Measurements from ENCODE around the gene BPIFB1. TPM values are rescaled to one million over a fixed set of nuclear protein-coding genes. Genes with fewer than 3 reads are reported as not detected.

BPIFB1 gene
- total RNA-seq, 3 donors from 2014 or later = not detected

DNA sequence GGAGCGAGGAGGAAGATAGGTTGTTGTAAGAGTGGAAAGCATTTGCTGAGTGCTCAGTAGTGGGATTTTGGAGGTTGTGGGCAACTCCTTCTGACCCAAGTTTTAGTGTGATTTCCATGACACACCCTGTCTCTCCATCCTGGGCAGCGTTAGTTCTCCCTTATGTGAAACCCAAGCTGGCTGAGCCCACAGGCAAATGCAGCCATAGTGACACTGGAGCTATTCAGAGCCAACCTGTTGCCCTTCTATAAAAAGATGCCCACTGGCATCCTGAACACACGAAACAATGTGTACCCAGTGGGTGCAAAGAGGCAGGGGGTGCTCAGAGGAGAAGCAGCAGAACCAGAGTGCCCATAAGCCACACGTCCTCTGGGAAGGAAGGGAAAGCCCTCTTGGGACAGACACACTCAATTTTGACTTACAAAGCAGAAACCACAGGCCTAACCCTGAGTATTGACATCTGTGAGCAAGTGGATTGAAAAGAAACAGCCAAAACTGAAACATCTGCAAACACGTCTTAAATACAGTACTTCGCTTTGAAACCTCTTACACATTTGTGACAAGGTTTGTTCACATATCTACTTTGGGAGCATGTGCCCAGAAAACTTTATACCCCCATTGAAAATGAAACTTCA lies 54.6 kb downstream of the BPIFB1 start:
- H3K27me3 Mint-ChIP-seq (ENCODE audit: low read depth) = peaks cover 2% of the 10 kb centered on the region

DNA sequence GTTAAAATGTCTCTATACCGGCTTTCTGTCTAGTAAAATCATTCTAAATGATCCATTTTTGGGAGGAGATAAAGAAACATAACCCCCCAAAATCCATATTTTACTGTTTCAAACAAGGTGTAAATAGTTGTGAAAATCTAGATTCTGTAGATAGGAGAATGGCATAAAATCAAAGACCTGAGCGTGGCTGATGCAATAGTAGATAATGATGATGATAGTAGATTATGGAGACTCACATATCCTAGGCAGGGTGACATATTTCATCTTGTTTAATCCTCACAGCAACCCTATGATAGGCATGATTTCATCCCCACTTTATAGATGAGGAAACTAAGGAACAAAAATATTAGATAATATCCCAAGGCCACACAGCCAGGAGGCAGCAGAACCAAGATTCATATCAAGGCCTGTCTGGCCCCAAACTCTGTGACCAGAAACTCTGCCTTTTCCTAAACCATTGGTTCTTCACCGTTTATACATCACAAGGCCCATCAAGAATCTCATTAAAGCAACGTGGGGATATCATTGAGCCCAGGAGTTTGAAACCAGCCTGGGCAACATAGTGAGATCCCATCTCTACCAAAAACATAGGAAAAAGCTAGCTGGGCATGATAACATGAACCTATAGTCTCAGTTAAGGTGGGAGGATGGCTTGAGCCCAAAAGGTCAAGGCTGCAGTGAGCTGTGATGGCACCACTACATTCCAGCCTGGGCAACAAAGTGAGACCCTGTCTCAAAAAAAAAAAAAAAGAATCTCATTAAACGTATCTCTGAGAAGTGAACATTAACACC lies 55.6 kb downstream of the BPIFB1 start:
- Mint-ChIP-seq H3K4me1 (ENCODE audit: low read depth) (no peaks in the 10 kb centered on the region), H3K9me3 (no peaks in the 10 kb centered on the region), H3K27me3 (ENCODE audit: low read depth) (no peaks in the 10 kb centered on the region), H3K4me3 (no peak overlapping the region), H3K36me3 (ENCODE audit: insufficient read depth) (no peaks in the 10 kb centered on the region)
- ATAC-seq (no peak), DNase-seq (no peak)

More for the DNA sequence above, 54.6 kb downstream of the BPIFB1 start:
- H3K4me3 Mint-ChIP-seq = no peak overlapping the region
- no peaks in the 10 kb centered on the region for H3K4me1 Mint-ChIP-seq (ENCODE audit: low read depth)
- ATAC-seq (no peak), DNase-seq (no peak)
- H3K9me3 Mint-ChIP-seq = no peaks in the 10 kb centered on the region
- H3K36me3 Mint-ChIP-seq (ENCODE audit: insufficient read depth) = no peaks in the 10 kb centered on the region

DNA sequence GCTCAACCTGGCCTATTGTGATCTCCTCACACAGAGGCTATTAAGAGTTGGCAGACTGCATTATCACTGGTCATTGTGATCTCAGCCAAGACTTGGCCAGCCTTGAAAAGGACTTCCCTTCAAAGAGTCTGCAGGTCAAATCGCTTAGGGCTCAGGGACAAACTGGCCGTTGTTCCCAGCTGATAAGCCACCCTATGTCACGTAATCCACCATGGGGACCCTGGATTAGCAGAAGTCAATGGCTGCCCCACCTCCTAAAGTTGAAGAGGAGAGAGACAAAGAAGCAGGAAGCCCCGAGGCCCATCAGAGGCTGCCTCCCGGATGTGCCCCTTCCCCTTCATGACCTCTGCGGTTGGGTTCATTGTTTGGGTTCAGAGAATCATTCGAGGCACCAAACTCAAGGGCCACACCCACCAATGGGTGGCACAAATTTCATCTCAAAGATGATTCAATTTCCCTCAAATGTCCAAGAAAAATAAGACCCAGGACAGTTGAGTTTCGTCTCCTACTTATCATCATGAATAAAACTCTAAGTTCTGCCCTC lies 56.6 kb downstream of the BPIFB1 start:
- DNase-seq = no peak
- H3K36me3 Mint-ChIP-seq (ENCODE audit: insufficient read depth) = no peaks in the 10 kb centered on the region
- H3K27me3 Mint-ChIP-seq (ENCODE audit: low read depth) = no peaks in the 10 kb centered on the region
- ATAC-seq = no peak
- H3K4me1 Mint-ChIP-seq (ENCODE audit: low read depth) = no peaks in the 10 kb centered on the region
- H3K4me3 Mint-ChIP-seq = no peak overlapping the region
- no peaks in the 10 kb centered on the region for H3K9me3 Mint-ChIP-seq

DNA sequence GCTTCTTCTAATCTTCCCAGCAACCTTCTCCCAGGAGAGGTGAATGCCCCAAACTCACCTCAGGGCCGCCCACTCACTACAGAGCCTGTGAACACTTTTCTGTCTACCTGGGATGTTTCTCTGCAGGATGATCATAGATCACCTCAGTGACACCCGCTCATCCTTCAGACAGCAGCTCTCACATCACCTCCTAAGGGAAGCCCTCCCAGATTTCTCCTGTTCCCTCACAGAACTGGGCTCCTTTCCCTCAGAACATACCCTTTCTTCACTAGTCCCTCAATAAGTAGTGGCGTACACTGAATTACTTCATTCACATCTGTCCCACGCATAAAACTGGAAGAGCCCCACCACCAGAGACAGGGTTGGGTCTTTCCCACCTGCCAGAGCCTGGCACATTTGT lies 60.5 kb downstream of the BPIFB1 start:
- peaks cover 2% of the 10 kb centered on the region for H3K4me1 Mint-ChIP-seq (ENCODE audit: low read depth)
- DNase-seq (no peak), ATAC-seq (no peak)
- H3K27me3 Mint-ChIP-seq (ENCODE audit: low read depth) = no peaks in the 10 kb centered on the region
- no peaks in the 10 kb centered on the region for H3K36me3 Mint-ChIP-seq (ENCODE audit: insufficient read depth)
- no peaks in the 10 kb centered on the region for H3K9me3 Mint-ChIP-seq
- H3K4me3 Mint-ChIP-seq = no peak overlapping the region

DNA sequence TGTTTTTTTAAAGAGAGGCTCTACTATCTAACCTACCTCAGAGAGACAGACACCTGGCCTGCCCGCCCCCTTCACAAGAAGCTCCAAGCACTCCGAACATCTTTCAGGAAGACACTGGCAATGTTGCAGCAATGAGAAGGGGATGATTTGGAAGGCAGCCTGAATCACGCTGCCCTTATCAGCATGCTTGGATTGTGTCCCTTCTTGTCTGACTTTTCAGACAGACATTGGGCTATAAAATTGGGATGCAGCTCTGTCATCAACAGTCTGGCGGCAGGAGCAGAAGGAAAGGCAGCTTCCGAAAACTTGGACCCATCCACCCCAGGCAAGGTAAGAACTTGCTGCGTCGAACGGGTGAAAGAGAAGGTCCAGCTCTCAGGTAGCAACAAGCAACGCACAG lies 62.3 kb downstream of the BPIFB1 start:
- no peaks in the 10 kb centered on the region for H3K9me3 Mint-ChIP-seq
- peaks cover 6% of the 10 kb centered on the region for H3K4me1 Mint-ChIP-seq (ENCODE audit: low read depth)
- no peaks in the 10 kb centered on the region for H3K27me3 Mint-ChIP-seq (ENCODE audit: low read depth)
- H3K36me3 Mint-ChIP-seq (ENCODE audit: insufficient read depth) = peaks cover 6% of the 10 kb centered on the region
- ATAC-seq (no peak), DNase-seq (no peak)
- no peak overlapping the region for H3K4me3 Mint-ChIP-seq

DNA sequence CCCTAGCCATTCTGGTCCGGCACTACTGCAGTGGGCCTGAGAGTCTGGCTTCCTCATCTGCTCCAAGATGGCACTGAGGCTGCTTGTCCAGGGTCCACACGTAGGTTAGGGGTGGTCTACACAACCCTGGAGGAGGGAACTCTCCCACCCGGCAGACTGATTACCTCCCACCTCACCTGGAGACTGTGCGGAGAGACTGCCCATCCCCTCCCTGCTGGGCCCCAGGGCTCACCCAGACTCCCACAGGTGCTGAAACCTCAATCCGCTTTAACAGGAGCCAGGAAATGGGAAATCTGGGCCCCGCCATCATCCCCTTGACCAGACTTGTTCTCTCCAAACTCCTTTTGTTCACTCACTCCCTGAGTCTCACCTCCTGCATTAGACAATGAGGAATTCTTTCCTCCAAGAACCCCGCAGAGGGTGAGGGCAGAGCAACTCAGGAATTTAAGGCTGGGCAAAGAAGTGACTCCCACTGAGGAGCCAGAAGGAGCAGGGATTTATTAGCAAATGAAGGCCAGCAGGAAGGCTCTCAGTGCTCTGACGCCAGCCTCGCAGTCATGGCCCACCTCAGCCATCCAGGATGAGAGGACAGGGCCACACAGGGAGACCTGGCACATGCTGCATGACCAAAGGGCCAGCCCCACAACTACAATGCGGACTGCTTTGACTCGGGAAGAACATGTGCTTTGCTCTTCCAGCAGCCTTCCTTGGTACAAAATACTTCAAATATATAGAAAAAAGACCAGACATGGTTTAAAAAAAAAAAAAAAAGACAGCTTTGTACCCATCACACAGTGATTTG lies 65.3 kb downstream of the BPIFB1 start:
- Mint-ChIP-seq H3K4me1 (ENCODE audit: low read depth) (peaks cover 8% of the 10 kb centered on the region), H3K9me3 (no peaks in the 10 kb centered on the region), H3K27me3 (ENCODE audit: low read depth) (no peaks in the 10 kb centered on the region), H3K4me3 (no peak overlapping the region), H3K36me3 (ENCODE audit: insufficient read depth) (peaks cover 6% of the 10 kb centered on the region)
- DNase-seq = no peak
- no peak for ATAC-seq

DNA sequence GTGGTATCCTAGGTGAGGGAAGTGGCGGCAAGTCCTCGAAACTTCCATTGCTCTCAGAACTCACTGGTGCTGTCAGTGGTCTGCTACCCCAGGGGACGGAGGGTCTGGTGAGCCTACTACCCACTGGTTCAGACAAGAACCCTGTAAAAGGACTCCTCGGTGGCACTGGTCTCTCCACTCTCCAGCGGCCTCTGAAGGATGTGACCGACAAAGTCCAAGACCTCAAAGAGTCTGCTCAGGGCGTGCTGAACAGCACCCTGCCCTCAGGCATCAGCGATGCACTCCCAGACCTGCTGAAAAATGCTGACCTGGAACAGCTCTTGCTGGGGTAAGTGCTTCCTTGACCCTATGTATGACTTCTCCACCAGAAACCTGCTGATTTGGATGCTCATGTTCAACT lies 66.5 kb downstream of the BPIFB1 start:
- no peak overlapping the region for H3K4me3 Mint-ChIP-seq
- DNase-seq = no peak
- H3K4me1 Mint-ChIP-seq (ENCODE audit: low read depth) = peaks cover 8% of the 10 kb centered on the region
- peaks cover 6% of the 10 kb centered on the region for H3K36me3 Mint-ChIP-seq (ENCODE audit: insufficient read depth)
- no peak for ATAC-seq
- H3K9me3 Mint-ChIP-seq = no peaks in the 10 kb centered on the region
- H3K27me3 Mint-ChIP-seq (ENCODE audit: low read depth) = no peaks in the 10 kb centered on the region

DNA sequence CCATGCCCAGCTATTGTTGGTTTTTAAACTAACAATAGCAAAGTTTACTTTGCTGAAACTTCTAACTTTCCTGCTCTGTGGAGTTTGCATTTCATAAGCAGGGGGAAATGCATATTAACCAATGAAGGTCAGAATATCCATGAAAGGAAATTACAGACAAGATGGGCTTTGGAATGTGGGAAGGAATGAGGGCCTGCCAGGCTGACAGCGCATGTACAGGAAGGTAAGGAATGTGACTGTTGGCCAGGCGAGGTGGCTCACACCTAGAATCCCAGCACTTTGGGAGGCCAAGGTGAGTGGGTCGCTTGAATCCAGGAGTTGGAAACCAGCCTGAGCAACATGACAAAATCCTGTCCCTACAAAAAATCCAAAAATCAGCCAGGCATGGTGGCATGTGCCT lies 68.7 kb downstream of the BPIFB1 start:
- peaks cover 6% of the 10 kb centered on the region for H3K4me1 Mint-ChIP-seq (ENCODE audit: low read depth)
- no peak overlapping the region for H3K4me3 Mint-ChIP-seq
- DNase-seq (no peak), ATAC-seq (no peak)
- H3K9me3 Mint-ChIP-seq = no peaks in the 10 kb centered on the region
- H3K27me3 Mint-ChIP-seq (ENCODE audit: low read depth) = no peaks in the 10 kb centered on the region
- H3K36me3 Mint-ChIP-seq (ENCODE audit: insufficient read depth) = peaks cover 11% of the 10 kb centered on the region

DNA sequence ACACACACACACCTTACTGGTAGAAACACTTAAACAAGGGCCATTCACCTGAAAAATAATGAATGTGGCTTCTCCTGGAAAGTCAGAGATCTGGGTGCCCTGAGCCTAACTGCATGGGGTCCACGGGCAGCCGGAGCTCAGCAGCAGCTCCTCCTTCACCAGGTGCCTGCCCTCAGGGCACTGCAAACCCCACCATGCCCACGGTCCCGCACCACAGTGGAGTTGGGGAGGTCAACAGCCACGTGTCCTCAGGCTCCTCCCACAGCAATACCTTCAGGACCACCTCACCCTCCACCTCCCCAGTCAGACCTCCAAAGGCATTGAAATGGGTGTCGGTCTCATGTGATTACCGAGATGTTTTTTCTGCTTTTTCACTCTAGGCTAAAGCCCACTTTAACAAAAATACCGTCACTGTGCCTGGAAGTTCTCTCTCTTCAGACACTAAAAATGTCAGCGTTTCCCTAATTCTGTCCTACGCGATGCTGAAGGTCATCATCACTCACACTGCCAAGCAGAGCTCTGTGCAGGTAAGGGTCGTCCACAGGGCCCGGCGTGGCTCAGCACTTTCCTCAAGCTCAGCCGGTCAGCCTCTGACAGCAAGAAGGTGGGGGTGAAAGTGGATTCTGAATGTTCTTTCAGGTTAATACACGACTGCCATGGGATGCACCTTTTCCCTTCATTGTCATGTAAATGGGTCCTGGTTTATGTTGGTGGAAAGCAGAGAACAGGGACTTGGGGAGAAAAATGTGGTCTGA lies 69.4 kb downstream of the BPIFB1 start:
- Mint-ChIP-seq H3K4me3 (no peak overlapping the region), H3K27me3 (ENCODE audit: low read depth) (no peaks in the 10 kb centered on the region), H3K4me1 (ENCODE audit: low read depth) (peaks cover 6% of the 10 kb centered on the region), H3K36me3 (ENCODE audit: insufficient read depth) (peaks cover 11% of the 10 kb centered on the region), H3K9me3 (no peaks in the 10 kb centered on the region)
- ATAC-seq (no peak), DNase-seq (no peak)

DNA sequence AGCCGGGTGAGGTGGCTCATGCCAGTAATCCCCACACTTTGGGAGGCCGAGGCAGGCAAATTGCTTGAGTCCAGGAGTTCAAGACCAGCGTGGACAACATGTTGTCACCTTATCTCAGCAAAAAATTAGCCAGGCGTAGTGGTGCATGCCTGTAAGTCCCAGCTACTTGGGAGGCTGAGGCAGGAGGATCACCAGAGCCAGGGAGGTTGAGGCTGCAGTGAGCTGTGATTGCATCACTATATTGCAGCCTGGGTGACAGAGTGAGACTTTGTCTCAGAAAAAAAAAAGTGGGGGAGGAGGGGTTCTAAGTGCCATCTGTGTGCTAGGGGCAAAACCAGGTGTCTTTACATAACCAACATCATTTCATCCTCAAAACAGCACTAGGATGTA lies 70.0 kb downstream of the BPIFB1 start:
- Mint-ChIP-seq H3K27me3 (ENCODE audit: low read depth) (no peaks in the 10 kb centered on the region), H3K4me3 (no peak overlapping the region), H3K36me3 (ENCODE audit: insufficient read depth) (peaks cover 11% of the 10 kb centered on the region), H3K4me1 (ENCODE audit: low read depth) (peaks cover 6% of the 10 kb centered on the region), H3K9me3 (no peaks in the 10 kb centered on the region)
- ATAC-seq (no peak), DNase-seq (no peak)

Other genes starting within 250 kb of the BPIFB1 start
- gene BPIFB3, start 229.3 kb upstream of the BPIFB1 start, total RNA-seq = not detected
- gene BPIFB4, start 203.6 kb upstream of the BPIFB1 start, total RNA-seq = not detected
- not detected for gene BPIFA2, start 115.1 kb upstream of the BPIFB1 start, total RNA-seq
- not detected for gene BPIFA3, start 65.9 kb upstream of the BPIFB1 start, total RNA-seq
- not detected for gene BPIFA1, start 47.2 kb upstream of the BPIFB1 start, total RNA-seq
- gene CDK5RAP1, start 118.3 kb downstream of the BPIFB1 start, total RNA-seq = 10 to 100 TPM; 52.6 to 55.7 (median 53.8) TPM
- 1 to 10 TPM; 1.2 to 2.7 (median 2.4) TPM for gene SNTA1, start 160.5 kb downstream of the BPIFB1 start, total RNA-seq
- 1 to 10 TPM; 6.6 to 7.9 (median 7.5) TPM for gene CBFA2T2, start 206.9 kb downstream of the BPIFB1 start, total RNA-seq

Data from activated T-cell treated with anti-CD3 and anti-CD28 coated beads, Interleukin-2, amount 50 U/mL, for 4 hours (primary cell).